Activated naive CD8-positive, alpha-beta T cell treated with anti-CD3 and anti-CD28 coated beads, Interleukin-2, amount 50 U/mL, for 24 hours (primary cell): Measurements from ENCODE around the gene MAP2K4.

Experiments used
- ATAC-seq: fragments of 150-1000 bp; cut with Tn5 transposase; one replicate; pipeline ENCODE4 v1.10.0; 2021
- DNase-seq: peaks from one replicate; pipeline ENCODE4 v3.0.0; 2021
- H3K27ac Mint-ChIP-seq: one replicate; pipeline ENCODE4 v1.8.0; 2021; ENCODE audit warnings: mild to moderate bottlenecking, mixed read lengths
- H3K27me3 Mint-ChIP-seq: one replicate; pipeline ENCODE4 v1.8.0; 2021; ENCODE audit warnings: mixed read lengths
- H3K36me3 Mint-ChIP-seq: one replicate; pipeline ENCODE4 v1.8.0; 2021; ENCODE audit warnings: low read depth, mixed read lengths
- H3K4me1 Mint-ChIP-seq: one replicate; pipeline ENCODE4 v1.8.0; 2021; ENCODE audit warnings: mixed read lengths
- H3K4me3 Mint-ChIP-seq: one replicate; pipeline ENCODE4 v1.8.0; 2021; ENCODE audit warnings: mild to moderate bottlenecking, moderate library complexity, mixed read lengths
- H3K9me3 Mint-ChIP-seq: one replicate; pipeline ENCODE4 v1.8.0; 2021; ENCODE audit warnings: mixed read lengths

MAP2K4 gene

DNA sequence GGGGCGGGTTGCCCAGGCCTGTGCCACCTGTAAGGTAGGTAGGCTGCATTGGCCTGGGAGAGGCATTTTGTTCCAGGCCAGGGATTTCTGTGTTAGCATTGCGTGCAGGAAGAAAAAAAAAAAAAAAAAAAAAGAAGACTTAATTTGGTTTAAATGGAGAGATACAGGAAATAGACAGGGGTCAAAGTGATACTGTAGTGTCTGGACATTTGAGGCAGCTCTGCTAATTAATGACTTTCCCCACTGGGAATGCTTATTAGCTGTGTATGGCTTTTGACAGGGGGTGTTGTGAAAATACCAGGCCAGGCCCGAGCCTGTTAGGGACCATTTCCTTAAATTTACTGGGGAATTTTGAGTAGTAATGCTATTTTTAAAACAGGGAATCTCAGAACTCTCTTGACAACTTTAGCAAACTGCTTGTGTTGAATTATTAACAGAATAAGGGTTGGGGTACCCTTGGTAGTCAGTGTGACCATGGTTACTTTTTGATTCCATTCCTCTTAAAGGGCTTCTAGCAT, 1.0 kb downstream of the MAP2K4 start:
- Mint-ChIP-seq H3K27ac (peak overlapping the region; percentile 79), H3K36me3 (peaks cover 3% of the 10 kb centered on the region), H3K4me3 (peak overlapping the region; percentile 82), H3K4me1 (peaks cover 53% of the 10 kb centered on the region), H3K27me3 (peaks cover 3% of the 10 kb centered on the region), H3K9me3 (no peaks in the 10 kb centered on the region)
- ATAC-seq = no peak
- DNase-seq = no peak

- Mint-ChIP-seq H3K4me1 (peaks cover 58% of the 10 kb centered on the region), H3K4me3 (peak overlapping the region; percentile 82), H3K9me3 (no peaks in the 10 kb centered on the region), H3K27ac (no peak overlapping the region), H3K27me3 (peaks cover 3% of the 10 kb centered on the region), H3K36me3 (peaks cover 8% of the 10 kb centered on the region)
- ATAC-seq = no peak
- DNase-seq = no peak
Measured at GRCh38 chr17:12022310-12022709, 1.6 kb downstream of the MAP2K4 start.

DNA sequence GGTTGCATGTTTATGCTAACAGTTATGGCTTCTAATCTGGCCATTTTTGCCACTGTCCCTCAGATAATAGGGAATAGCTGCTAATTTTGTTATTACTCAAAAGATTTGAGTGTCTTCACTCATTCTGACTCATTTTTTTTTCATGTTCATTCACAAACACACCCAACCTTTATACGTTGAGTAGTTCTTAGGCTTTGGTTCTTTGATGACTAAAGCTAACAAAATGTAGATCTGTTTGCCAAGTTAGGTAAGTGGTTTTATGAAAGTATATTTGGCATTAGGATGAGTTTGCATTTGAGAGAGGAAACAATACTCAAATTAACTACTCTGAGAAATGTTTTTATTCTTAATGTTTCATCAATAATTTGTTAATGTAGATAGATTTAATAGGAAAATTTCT, 3.6 kb downstream of the MAP2K4 start:
- DNase-seq = no peak
- H3K9me3 Mint-ChIP-seq = no peaks in the 10 kb centered on the region
- peaks cover 11% of the 10 kb centered on the region for H3K36me3 Mint-ChIP-seq
- H3K27ac Mint-ChIP-seq = no peak overlapping the region
- peaks cover 69% of the 10 kb centered on the region for H3K4me1 Mint-ChIP-seq
- ATAC-seq = no peak
- H3K4me3 Mint-ChIP-seq = no peak overlapping the region
- H3K27me3 Mint-ChIP-seq = peaks cover 3% of the 10 kb centered on the region

GRCh38 chr17:12027658-12028057, 7.0 kb downstream of the MAP2K4 start:
- DNase-seq (no peak), ATAC-seq (no peak)
- H3K9me3 Mint-ChIP-seq = no peaks in the 10 kb centered on the region
- H3K27me3 Mint-ChIP-seq = no peaks in the 10 kb centered on the region
- no peak overlapping the region for H3K27ac Mint-ChIP-seq
- peaks cover 62% of the 10 kb centered on the region for H3K4me1 Mint-ChIP-seq
- no peak overlapping the region for H3K4me3 Mint-ChIP-seq
- peaks cover 12% of the 10 kb centered on the region for H3K36me3 Mint-ChIP-seq

DNA sequence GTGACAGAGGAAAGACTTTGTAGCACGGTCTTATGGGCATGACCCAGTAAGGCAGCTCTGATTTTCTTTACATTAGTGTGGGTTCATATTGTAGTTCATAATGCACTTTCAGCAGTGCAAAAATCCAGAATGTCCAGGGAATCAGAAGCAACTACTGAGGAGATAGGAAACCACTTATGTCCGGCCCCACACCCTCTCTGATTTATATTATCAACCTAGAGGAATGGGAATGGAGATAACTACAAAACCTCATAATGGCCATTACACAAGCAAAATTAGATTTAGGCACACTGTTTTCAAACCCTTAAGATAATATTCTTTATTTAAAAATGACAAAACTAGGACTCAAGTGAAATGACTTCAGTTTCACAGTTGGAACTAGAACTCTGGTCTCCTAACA, 7.9 kb downstream of the MAP2K4 start:
- ATAC-seq (no peak), DNase-seq (no peak)
- Mint-ChIP-seq H3K27ac (no peak overlapping the region), H3K27me3 (no peaks in the 10 kb centered on the region), H3K4me3 (no peak overlapping the region), H3K4me1 (peaks cover 54% of the 10 kb centered on the region), H3K36me3 (peaks cover 12% of the 10 kb centered on the region), H3K9me3 (no peaks in the 10 kb centered on the region)

DNA sequence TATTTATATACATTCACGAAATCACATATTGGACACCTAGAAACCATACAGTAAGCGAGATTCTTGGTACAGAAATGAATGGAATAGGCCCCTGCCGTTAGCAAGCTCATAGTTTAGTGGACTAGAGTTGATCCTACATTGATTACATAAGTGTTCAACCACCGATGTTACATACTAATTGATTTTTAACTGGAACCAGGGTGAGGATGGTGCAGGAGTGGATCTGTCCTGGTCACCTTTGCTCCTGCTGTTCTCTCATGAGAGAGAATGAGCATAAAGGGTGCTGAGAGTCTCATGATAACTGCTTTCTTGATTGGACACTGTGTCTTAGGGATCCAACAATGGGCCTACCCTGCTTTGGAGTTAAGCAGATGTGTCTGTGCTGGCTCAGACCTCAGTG, 13.9 kb downstream of the MAP2K4 start:
- no peak for ATAC-seq
- H3K27me3 Mint-ChIP-seq = no peaks in the 10 kb centered on the region
- no peaks in the 10 kb centered on the region for H3K9me3 Mint-ChIP-seq
- DNase-seq = no peak
- peaks cover 37% of the 10 kb centered on the region for H3K4me1 Mint-ChIP-seq
- H3K36me3 Mint-ChIP-seq = peaks cover 9% of the 10 kb centered on the region
- H3K27ac Mint-ChIP-seq = no peak overlapping the region
- H3K4me3 Mint-ChIP-seq = no peak overlapping the region

DNA sequence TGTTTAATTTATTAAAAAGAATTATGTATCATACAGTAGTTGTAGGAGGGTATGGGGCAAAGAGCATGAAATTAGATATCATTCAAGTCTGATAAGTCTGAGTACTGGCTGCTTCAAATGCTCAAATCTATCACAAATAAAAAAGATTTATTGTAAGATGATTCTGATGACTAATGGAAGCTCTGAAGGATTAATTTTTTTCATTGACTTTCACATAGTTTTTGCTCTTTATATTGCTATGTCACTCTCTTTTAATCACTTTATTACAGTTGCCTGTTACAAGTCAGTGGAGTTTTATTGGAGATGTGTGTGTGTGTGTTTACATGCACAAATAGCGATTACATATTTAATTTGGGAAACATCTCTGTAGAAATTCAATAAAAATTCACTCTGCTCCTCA, 15.0 kb downstream of the MAP2K4 start:
- Mint-ChIP-seq H3K9me3 (no peaks in the 10 kb centered on the region), H3K36me3 (peaks cover 9% of the 10 kb centered on the region), H3K4me3 (no peak overlapping the region), H3K27ac (no peak overlapping the region), H3K27me3 (no peaks in the 10 kb centered on the region), H3K4me1 (peaks cover 43% of the 10 kb centered on the region)
- DNase-seq (no peak), ATAC-seq (no peak)

DNA sequence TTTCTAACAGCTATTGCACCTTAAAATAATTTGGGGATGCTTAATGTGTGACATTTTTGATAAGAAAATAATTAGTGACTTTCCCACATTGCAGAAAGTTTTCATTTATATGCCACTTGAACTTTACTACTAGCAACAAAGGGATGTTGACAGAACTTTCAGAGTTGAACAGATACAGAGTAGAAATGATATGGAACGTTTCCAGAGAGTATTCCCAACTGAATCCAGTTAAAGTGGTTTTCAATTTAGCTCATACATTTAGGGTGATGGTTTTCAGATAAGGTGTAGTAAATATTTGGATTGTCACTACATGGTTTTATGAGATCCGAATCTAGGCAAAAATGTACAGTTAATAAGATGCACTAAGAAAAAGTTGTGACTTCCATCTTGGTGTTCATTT, 17.3 kb downstream of the MAP2K4 start:
- Mint-ChIP-seq H3K4me3 (no peak overlapping the region), H3K27me3 (no peaks in the 10 kb centered on the region), H3K4me1 (peaks cover 48% of the 10 kb centered on the region), H3K36me3 (peaks cover 9% of the 10 kb centered on the region), H3K9me3 (no peaks in the 10 kb centered on the region), H3K27ac (no peak overlapping the region)
- DNase-seq = no peak
- no peak for ATAC-seq

DNA sequence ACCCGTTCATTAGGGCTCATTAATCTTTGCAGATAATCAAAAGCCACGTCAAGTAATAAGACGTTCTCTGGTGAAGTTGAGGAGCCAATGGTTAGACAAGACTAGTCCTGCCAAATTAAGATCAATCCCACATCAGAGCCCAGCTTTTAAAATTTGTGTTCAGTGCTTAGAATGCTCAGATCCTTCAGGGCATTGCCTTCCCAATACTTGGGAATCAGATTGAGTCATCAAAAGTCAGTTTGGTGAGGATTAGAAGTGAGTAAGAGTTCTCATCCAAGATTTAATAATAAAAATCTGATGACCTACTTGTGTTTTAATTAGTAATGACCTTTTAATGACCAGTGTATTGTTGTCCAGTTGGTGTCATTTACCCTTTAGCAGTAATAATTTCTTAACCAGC, 19.8 kb downstream of the MAP2K4 start:
- Mint-ChIP-seq H3K4me3 (no peak overlapping the region), H3K27me3 (no peaks in the 10 kb centered on the region), H3K4me1 (peaks cover 66% of the 10 kb centered on the region), H3K27ac (peak overlapping the region; percentile 71), H3K9me3 (no peaks in the 10 kb centered on the region), H3K36me3 (peaks cover 6% of the 10 kb centered on the region)
- ATAC-seq (no peak), DNase-seq (no peak)

DNA sequence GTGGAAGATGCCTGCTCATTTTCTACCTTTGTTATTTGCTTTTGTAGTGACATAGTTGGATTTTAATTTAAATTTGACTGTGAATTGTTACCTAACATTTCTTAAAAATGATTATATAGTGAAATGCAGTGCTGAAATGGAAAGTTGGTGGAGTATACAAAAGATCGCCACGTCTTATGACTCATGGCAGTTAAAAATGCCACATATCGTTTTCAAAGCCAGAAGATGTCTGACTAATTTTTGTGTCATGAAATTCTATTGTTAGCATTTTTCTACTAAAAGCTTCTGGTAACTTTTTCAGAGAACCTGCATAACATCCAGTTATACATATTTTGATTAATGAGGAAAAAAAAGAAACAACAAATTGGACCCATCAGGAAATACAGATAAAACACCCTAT, 20.6 kb downstream of the MAP2K4 start:
- peak overlapping the region; percentile 57 for H3K4me3 Mint-ChIP-seq
- H3K36me3 Mint-ChIP-seq = peaks cover 3% of the 10 kb centered on the region
- no peak for DNase-seq
- no peaks in the 10 kb centered on the region for H3K27me3 Mint-ChIP-seq
- ATAC-seq = peak; percentile 57
- peaks cover 69% of the 10 kb centered on the region for H3K4me1 Mint-ChIP-seq
- no peaks in the 10 kb centered on the region for H3K9me3 Mint-ChIP-seq
- peak overlapping the region; percentile 71 for H3K27ac Mint-ChIP-seq

DNA sequence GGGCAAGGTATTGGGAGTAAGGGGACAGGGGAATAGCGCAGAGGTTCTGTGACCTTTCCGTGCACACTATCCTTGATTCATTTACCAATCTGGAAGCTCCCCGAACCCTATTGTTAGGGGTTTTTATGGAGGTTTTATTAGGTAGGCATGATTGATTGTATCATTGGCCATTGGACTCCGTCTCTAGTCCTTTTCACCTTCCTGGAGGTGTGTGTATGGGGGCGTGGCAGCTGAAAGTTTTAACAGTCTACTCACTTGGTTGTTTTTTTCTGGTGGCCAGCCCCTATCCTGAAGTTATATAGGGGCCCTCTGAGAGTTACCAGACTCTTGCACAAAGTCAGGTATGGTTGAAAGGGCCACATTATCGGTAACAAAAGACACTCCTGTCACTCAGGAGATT, 23.0 kb downstream of the MAP2K4 start:
- peaks cover 3% of the 10 kb centered on the region for H3K36me3 Mint-ChIP-seq
- peaks cover 77% of the 10 kb centered on the region for H3K4me1 Mint-ChIP-seq
- H3K9me3 Mint-ChIP-seq = no peaks in the 10 kb centered on the region
- H3K27me3 Mint-ChIP-seq = no peaks in the 10 kb centered on the region
- DNase-seq (no peak), ATAC-seq (no peak)
- H3K4me3 Mint-ChIP-seq = no peak overlapping the region
- no peak overlapping the region for H3K27ac Mint-ChIP-seq

DNA sequence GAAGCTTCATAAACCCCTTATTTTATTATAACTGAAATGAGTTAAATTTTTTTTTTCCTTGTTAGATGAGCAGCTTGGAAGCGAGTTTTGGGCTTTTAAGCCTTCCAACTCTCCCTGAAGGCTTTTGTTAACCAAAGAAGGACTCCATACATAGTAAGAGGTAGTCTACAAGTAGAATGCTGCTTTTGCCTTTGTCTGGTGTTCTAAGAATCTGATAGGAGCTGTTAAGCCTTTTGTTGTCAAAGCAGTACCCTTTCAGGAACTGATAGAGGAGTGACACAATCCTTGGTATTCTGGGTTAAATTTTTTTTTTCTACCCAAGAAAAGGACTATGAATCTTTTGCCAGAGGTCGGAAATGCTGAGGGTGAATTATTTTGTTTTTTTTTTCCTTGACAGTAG, 26.1 kb downstream of the MAP2K4 start:
- Mint-ChIP-seq H3K36me3 (peaks cover 3% of the 10 kb centered on the region), H3K27me3 (no peaks in the 10 kb centered on the region), H3K9me3 (no peaks in the 10 kb centered on the region), H3K27ac (no peak overlapping the region), H3K4me1 (peaks cover 78% of the 10 kb centered on the region), H3K4me3 (no peak overlapping the region)
- no peak for DNase-seq
- no peak for ATAC-seq

GRCh38 chr17:12047681-12048376, 27.2 kb downstream of the MAP2K4 start:
- no peaks in the 10 kb centered on the region for H3K9me3 Mint-ChIP-seq
- H3K4me3 Mint-ChIP-seq = no peak overlapping the region
- ATAC-seq (no peak), DNase-seq (no peak)
- no peaks in the 10 kb centered on the region for H3K27me3 Mint-ChIP-seq
- H3K4me1 Mint-ChIP-seq = peaks cover 83% of the 10 kb centered on the region
- peaks cover 2% of the 10 kb centered on the region for H3K36me3 Mint-ChIP-seq
- H3K27ac Mint-ChIP-seq = no peak overlapping the region

- ATAC-seq (no peak), DNase-seq (no peak)
- peaks cover 89% of the 10 kb centered on the region for H3K4me1 Mint-ChIP-seq
- no peak overlapping the region for H3K4me3 Mint-ChIP-seq
- no peaks in the 10 kb centered on the region for H3K9me3 Mint-ChIP-seq
- H3K27me3 Mint-ChIP-seq = no peaks in the 10 kb centered on the region
- peaks cover 2% of the 10 kb centered on the region for H3K36me3 Mint-ChIP-seq
- H3K27ac Mint-ChIP-seq = no peak overlapping the region
Measured at GRCh38 chr17:12048843-12049473, 28.3 kb downstream of the MAP2K4 start.

- Mint-ChIP-seq H3K27ac (no peak overlapping the region), H3K4me3 (no peak overlapping the region), H3K27me3 (no peaks in the 10 kb centered on the region), H3K4me1 (peaks cover 87% of the 10 kb centered on the region), H3K9me3 (no peaks in the 10 kb centered on the region), H3K36me3 (peaks cover 2% of the 10 kb centered on the region)
- DNase-seq = no peak
- no peak for ATAC-seq
Measured at GRCh38 chr17:12050646-12051225, 30.1 kb downstream of the MAP2K4 start.
